Panc1 (cell line): ENCODE data around the gene CACNA1C. TPM values are rescaled to one million over a fixed set of nuclear protein-coding genes. Genes with fewer than 3 reads are reported as not detected.

Source experiments
- ATAC-seq: fragments of 200-7000 bp; cut with Tn5 transposase; 2 replicates; pipeline ENCODE4 v1.9.1; 2020; ENCODE audit warnings: mild to moderate bottlenecking, moderate library complexity
- BruUV-seq: library from RNA; stranded (reverse); fragments of 400-500 nt; replicated peaks from 2 replicates; lab custom pipeline; 2021; lab: Mats Ljungman, UMichigan
- CTCF ChIA-PET: fragments of 300-600 bp; sonication (Branson Sonifier 250); formaldehyde crosslinking; loops from one replicate; lab custom pipeline; 2022; ENCODE audit warnings: antibody characterized with exemption; lab: Charles Lee
- POLR2A ChIA-PET: fragments of 300-600 bp; sonication (Branson Sonifier 250); formaldehyde crosslinking; loops from one replicate; lab custom pipeline; 2022; ENCODE audit warnings: antibody characterized with exemption; lab: Charles Lee
- DNase-seq: peaks from one replicate; pipeline ENCODE4 v3.0.0-alpha.2; 2010; ENCODE audit warnings: low read depth, low spot score
- H3K27ac ChIP-seq: 2 replicates; pipeline ENCODE4 v1.5.1; 2011; ENCODE audit warnings: mild to moderate bottlenecking, low read length, inconsistent platforms
- H3K27me3 ChIP-seq: fragments of 200-500 bp; sonication (Bioruptor generic); 2 replicates; pipeline ENCODE4 v1.6.0; 2014; ENCODE audit warnings: low read length, inconsistent platforms; ENCODE audit not compliant: control insufficient read depth, insufficient read depth
- H3K36me3 ChIP-seq: fragments of 200-500 bp; sonication (Bioruptor generic); 2 replicates; pipeline ENCODE4 v1.5.1; 2014; ENCODE audit warnings: inconsistent platforms, mild to moderate bottlenecking, low read length, moderate library complexity; ENCODE audit not compliant: control insufficient read depth, insufficient read depth
- H3K4me1 ChIP-seq: 2 replicates; pipeline ENCODE4 v1.5.1; 2011; ENCODE audit warnings: inconsistent platforms, mild to moderate bottlenecking, low read length, moderate library complexity; ENCODE audit not compliant: control insufficient read depth, insufficient read depth
- H3K4me3 ChIP-seq, 2 experiments: 2 replicates each; pipeline ENCODE4 v1.5.1; 2011 to 2012; ENCODE audit warnings: low read depth in 2 of 2, low read length in 2 of 2, mild to moderate bottlenecking in 2 of 2, inconsistent platforms in 1 of 2, moderate library complexity in 1 of 2
- H3K9me3 ChIP-seq: fragments of 200-500 bp; sonication (Bioruptor generic); 2 replicates; pipeline ENCODE4 v1.5.1; 2014; ENCODE audit warnings: low read depth, mild to moderate bottlenecking, inconsistent platforms, low read length, moderate library complexity; ENCODE audit not compliant: control insufficient read depth, insufficient read depth
- CTCF ChIP-seq: fragments of 450-650 bp; IDR thresholded peaks from 2 replicates; pipeline ENCODE4 v1.5.1; 2017; ENCODE audit warnings: mild to moderate bottlenecking
- POLR2AphosphoS5 ChIP-seq: IDR thresholded peaks from 2 replicates; pipeline ENCODE4 v1.6.1; 2012; ENCODE audit warnings: mild to moderate bottlenecking, low read depth, low read length, moderate library complexity
- REST ChIP-seq, 2 experiments: IDR thresholded peaks; 2 replicates each; pipeline ENCODE4 v1.6.1; 2011 to 2012; ENCODE audit warnings: low read depth in 2 of 2, control low read depth in 1 of 2, low read length in 1 of 2, mild to moderate bottlenecking in 1 of 2, moderate library complexity in 1 of 2; ENCODE audit not compliant: insufficient read depth in 1 of 2
- SIN3A ChIP-seq: IDR thresholded peaks from 2 replicates; pipeline ENCODE4 v1.6.1; 2012; ENCODE audit warnings: low read depth, mild to moderate bottlenecking, low read length, moderate library complexity, borderline replicate concordance; ENCODE audit not compliant: insufficient read depth
- TCF7L2 ChIP-seq: IDR thresholded peaks from 2 replicates; pipeline ENCODE4 v1.6.1; 2011; ENCODE audit warnings: mild to moderate bottlenecking, low read depth, low read length, inconsistent platforms
- in situ Hi-C: cut with HindIII; loops from 2 replicates; pipeline ENCODE4 v1.10.0; 2016; ENCODE audit warnings: low sequenced_read_pairs, low pct_unique_long_range_greater_than_20kb
- intact Hi-C: fragments of 100-400 bp; cut with micrococcal nuclease; formaldehyde crosslinking; loops from one replicate; pipeline ENCODE4 v1.10.0; 2022; ENCODE audit not compliant: unreplicated experiment
- total RNA-seq: library from RNA; stranded (reverse); gene quantifications from one replicate; pipeline ENCODE4 v1.2.1, GENCODE V29; 2021; ENCODE audit not compliant: unreplicated experiment

CACNA1C gene
- total RNA-seq, 1 experiment from 2014 or later: 0.03 TPM

- no TSS peak for BruUV-seq
- intact Hi-C loops: no loop called here
These were observed 101.7 kb downstream of the CACNA1C start for GRCh38 chr12:2154521-2154920.

GRCh38 chr12:2156333-2156732 is 103.5 kb downstream of the CACNA1C start:
- Histone ChIP-seq H3K27ac (no peak overlapping the region), H3K36me3 (no peaks in the 10 kb centered on the region), H3K9me3 (no peaks in the 10 kb centered on the region), H3K4me3 (no peak overlapping the region), H3K4me1 (no peaks in the 10 kb centered on the region), H3K27me3 (peaks cover 2% of the 10 kb centered on the region; the same call in 1 of the 2 replicates)
- POLR2A ChIA-PET: no interaction called here
- no TSS peak for BruUV-seq
- ATAC-seq: no peak
- intact Hi-C loops (no loop called here), in situ Hi-C loops (no loop called here)
- no peak for DNase-seq
- CTCF ChIA-PET: no interaction called here
- no peak for TF ChIP-seq SIN3A
- no peak for TF ChIP-seq REST (IDR thresholded peaks at IDR 0.05; ENCODE audit: insufficient read depth in 1 of 2, low read depth in 2 of 2, low read length in 1 of 2)
- TF ChIP-seq POLR2AphosphoS5: no peak
- TF ChIP-seq CTCF: no peak
- TF ChIP-seq TCF7L2: no peak

More at GRCh38 chr12:2154521-2154920, 101.7 kb downstream of the CACNA1C start:
- H3K27me3 ChIP-seq: peaks cover 2% of the 10 kb centered on the region; the same call in 1 of the 2 replicates
- ChIA-PET CTCF (no interaction called here), POLR2A (no interaction called here)
- in situ Hi-C loops: no loop called here
- ATAC-seq (no peak), DNase-seq (no peak)
- H3K4me3 ChIP-seq: no peak overlapping the region
- no peaks in the 10 kb centered on the region for H3K9me3 ChIP-seq
- no peak overlapping the region for H3K27ac ChIP-seq
- no peaks in the 10 kb centered on the region for H3K4me1 ChIP-seq
- TF ChIP-seq TCF7L2: no peak
- no peak for TF ChIP-seq CTCF
- no peak for TF ChIP-seq REST (IDR thresholded peaks at IDR 0.05; ENCODE audit: insufficient read depth in 1 of 2, low read depth in 2 of 2, low read length in 1 of 2)
- TF ChIP-seq SIN3A: no peak
- TF ChIP-seq POLR2AphosphoS5: no peak
- no peaks in the 10 kb centered on the region for H3K36me3 ChIP-seq
